H1 (cell line): ENCODE data around the gene CLINT1. TPM values are rescaled to one million over a fixed set of nuclear protein-coding genes. Genes with fewer than 3 reads are reported as not detected.

ENCODE experiments used
- polyA plus RNA-seq, 7 experiments: library from polyadenylated mRNA; depleted of rRNA in 3 of 7; stranded (reverse) in 5 of 7; unstranded in 2 of 7; fragments of >200 nt in 5 of 7; fragments of 200-250 nt in 2 of 7; gene quantifications; 1 replicate in 5 of 7; 2 replicates in 1 of 7; 4 replicates in 1 of 7; pipeline versions ENCODE4 v1.2.1 to v1.2.3, GENCODE V29; 2011 to 2013; ENCODE audit warnings: missing spikeins in 2 of 7, mixed read lengths in 2 of 7
- total RNA-seq: library from RNA; stranded (reverse); fragmentation: NEBNext Ultra II Directional; extraction: Animal tissue kit (Norgen Biotek cat#: 25700); gene quantifications from 2 replicates; pipeline ENCODE4 v1.2.1, GENCODE V29; 2021
- TF ChIP-seq, protein P1 (sequence below): fragments of 300-600 bp; sonication (generic); IDR thresholded peaks from 2 replicates; pipeline ENCODE4 v1.7.1; 2012; ENCODE audit warnings: low read length, moderate library complexity, mild to moderate bottlenecking, inconsistent platforms; ENCODE audit not compliant: insufficient replicate concordance

The CLINT1 gene
- total and polyA plus RNA-seq, 2 of the 8 experiments (the other 6 are each of a cell fraction or from before 2014, with no cell fraction given) = 85.9 to 140 TPM

DNA sequence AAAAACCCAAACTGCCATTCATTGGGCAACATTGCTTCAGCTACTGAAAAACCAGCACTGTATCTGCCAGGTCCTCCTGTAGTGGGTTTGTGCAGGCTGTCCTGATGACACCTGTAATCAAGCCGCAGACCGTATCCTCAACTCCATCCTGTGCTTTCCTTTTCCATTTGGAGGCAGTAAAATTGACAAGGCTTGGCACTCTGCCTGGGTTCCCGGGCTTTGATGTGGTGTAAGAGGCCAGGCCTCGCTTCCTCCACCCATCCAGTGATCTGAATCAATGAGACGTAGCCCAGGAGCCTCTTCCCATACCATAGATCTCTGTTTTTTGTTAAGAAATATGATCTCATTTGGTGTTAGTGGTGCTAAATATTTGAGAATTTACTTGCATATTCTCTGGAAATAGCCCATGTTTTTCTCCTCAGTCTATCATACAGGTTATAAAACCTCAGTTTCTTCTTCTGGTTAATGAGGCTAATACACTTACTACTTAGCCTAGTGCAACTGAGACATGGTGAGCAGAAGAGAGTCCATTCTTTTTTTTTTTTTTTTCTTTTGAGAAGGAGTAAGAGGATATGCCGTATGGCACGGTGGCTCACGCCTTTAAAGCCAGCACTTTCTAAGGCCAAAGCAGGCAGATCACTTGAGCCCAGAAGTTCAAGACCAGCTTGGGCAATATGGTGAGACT is 80.7 kb downstream of the CLINT1 start (continued):
- TF ChIP-seq, protein P1, sequence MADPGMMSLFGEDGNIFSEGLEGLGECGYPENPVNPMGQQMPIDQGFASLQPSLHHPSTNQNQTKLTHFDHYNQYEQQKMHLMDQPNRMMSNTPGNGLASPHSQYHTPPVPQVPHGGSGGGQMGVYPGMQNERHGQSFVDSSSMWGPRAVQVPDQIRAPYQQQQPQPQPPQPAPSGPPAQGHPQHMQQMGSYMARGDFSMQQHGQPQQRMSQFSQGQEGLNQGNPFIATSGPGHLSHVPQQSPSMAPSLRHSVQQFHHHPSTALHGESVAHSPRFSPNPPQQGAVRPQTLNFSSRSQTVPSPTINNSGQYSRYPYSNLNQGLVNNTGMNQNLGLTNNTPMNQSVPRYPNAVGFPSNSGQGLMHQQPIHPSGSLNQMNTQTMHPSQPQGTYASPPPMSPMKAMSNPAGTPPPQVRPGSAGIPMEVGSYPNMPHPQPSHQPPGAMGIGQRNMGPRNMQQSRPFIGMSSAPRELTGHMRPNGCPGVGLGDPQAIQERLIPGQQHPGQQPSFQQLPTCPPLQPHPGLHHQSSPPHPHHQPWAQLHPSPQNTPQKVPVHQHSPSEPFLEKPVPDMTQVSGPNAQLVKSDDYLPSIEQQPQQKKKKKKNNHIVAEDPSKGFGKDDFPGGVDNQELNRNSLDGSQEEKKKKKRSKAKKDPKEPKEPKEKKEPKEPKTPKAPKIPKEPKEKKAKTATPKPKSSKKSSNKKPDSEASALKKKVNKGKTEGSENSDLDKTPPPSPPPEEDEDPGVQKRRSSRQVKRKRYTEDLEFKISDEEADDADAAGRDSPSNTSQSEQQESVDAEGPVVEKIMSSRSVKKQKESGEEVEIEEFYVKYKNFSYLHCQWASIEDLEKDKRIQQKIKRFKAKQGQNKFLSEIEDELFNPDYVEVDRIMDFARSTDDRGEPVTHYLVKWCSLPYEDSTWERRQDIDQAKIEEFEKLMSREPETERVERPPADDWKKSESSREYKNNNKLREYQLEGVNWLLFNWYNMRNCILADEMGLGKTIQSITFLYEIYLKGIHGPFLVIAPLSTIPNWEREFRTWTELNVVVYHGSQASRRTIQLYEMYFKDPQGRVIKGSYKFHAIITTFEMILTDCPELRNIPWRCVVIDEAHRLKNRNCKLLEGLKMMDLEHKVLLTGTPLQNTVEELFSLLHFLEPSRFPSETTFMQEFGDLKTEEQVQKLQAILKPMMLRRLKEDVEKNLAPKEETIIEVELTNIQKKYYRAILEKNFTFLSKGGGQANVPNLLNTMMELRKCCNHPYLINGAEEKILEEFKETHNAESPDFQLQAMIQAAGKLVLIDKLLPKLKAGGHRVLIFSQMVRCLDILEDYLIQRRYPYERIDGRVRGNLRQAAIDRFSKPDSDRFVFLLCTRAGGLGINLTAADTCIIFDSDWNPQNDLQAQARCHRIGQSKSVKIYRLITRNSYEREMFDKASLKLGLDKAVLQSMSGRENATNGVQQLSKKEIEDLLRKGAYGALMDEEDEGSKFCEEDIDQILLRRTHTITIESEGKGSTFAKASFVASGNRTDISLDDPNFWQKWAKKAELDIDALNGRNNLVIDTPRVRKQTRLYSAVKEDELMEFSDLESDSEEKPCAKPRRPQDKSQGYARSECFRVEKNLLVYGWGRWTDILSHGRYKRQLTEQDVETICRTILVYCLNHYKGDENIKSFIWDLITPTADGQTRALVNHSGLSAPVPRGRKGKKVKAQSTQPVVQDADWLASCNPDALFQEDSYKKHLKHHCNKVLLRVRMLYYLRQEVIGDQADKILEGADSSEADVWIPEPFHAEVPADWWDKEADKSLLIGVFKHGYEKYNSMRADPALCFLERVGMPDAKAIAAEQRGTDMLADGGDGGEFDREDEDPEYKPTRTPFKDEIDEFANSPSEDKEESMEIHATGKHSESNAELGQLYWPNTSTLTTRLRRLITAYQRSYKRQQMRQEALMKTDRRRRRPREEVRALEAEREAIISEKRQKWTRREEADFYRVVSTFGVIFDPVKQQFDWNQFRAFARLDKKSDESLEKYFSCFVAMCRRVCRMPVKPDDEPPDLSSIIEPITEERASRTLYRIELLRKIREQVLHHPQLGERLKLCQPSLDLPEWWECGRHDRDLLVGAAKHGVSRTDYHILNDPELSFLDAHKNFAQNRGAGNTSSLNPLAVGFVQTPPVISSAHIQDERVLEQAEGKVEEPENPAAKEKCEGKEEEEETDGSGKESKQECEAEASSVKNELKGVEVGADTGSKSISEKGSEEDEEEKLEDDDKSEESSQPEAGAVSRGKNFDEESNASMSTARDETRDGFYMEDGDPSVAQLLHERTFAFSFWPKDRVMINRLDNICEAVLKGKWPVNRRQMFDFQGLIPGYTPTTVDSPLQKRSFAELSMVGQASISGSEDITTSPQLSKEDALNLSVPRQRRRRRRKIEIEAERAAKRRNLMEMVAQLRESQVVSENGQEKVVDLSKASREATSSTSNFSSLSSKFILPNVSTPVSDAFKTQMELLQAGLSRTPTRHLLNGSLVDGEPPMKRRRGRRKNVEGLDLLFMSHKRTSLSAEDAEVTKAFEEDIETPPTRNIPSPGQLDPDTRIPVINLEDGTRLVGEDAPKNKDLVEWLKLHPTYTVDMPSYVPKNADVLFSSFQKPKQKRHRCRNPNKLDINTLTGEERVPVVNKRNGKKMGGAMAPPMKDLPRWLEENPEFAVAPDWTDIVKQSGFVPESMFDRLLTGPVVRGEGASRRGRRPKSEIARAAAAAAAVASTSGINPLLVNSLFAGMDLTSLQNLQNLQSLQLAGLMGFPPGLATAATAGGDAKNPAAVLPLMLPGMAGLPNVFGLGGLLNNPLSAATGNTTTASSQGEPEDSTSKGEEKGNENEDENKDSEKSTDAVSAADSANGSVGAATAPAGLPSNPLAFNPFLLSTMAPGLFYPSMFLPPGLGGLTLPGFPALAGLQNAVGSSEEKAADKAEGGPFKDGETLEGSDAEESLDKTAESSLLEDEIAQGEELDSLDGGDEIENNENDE = no peak
- TF ChIP-seq, all 59 proteins: peak for 0
